Activated B cell treated with CpG ODN at 0.5 μM for 24 hours (primary cell): ENCODE data around the gene SYNJ1. TPM values are rescaled to one million over a fixed set of nuclear protein-coding genes. Genes with fewer than 3 reads are reported as not detected.
A peak's percentile ranks its signal among the peaks of the same experiment; 100 is the strongest.
"Not testable (repeated sequence)": the region's sequence is repeated elsewhere in the genome, so short reads cannot be mapped to it uniquely, and the experiment has no call there.

ENCODE experiments used
- ATAC-seq: fragments of 200-7000 bp; cut with Tn5 transposase; one replicate; pipeline ENCODE4 v1.10.0; 2021; ENCODE audit warnings: low read depth, mild to moderate bottlenecking, moderate library complexity
- CTCF ChIA-PET: fragments of 350-600 bp; sonication (Branson Sonifier 250); formaldehyde crosslinking; loops from one replicate; lab custom pipeline; 2021; ENCODE audit warnings: antibody characterized with exemption; lab: Charles Lee
- POLR2A ChIA-PET: fragments of 350-600 bp; sonication (Branson Sonifier 250); formaldehyde crosslinking; loops from one replicate; lab custom pipeline; 2021; ENCODE audit warnings: antibody characterized with exemption; lab: Charles Lee
- DNase-seq: peaks from one replicate; pipeline ENCODE4 v3.0.0; 2022
- H3K27ac Mint-ChIP-seq: one replicate; pipeline ENCODE4 v1.8.0; 2020; ENCODE audit warnings: mixed read lengths
- H3K27me3 Mint-ChIP-seq: one replicate; pipeline ENCODE4 v1.8.0; 2021; ENCODE audit warnings: mixed read lengths
- H3K36me3 Mint-ChIP-seq: one replicate; pipeline ENCODE4 v1.8.0; 2021; ENCODE audit warnings: low read depth, mixed read lengths
- H3K4me1 Mint-ChIP-seq: one replicate; pipeline ENCODE4 v1.8.0; 2021; ENCODE audit warnings: mixed read lengths
- H3K4me3 Mint-ChIP-seq: one replicate; pipeline ENCODE4 v1.8.0; 2020; ENCODE audit warnings: mild to moderate bottlenecking, mixed read lengths
- H3K9me3 Mint-ChIP-seq: one replicate; pipeline ENCODE4 v1.8.0; 2020; ENCODE audit warnings: mixed read lengths
- CTCF ChIP-seq: fragments of 200-600 bp; IDR thresholded peaks from one replicate; pipeline ENCODE4 v1.8.0; 2022; ENCODE audit warnings: antibody characterized with exemption, mild to moderate bottlenecking
- intact Hi-C: fragments of 100-400 bp; cut with micrococcal nuclease; formaldehyde crosslinking; loops from one replicate; pipeline ENCODE4 v1.15.1; 2024
- total RNA-seq: library from RNA; stranded (reverse); gene quantifications from 2 replicates; pipeline ENCODE4 v1.2.3, GENCODE V29; 2022

The SYNJ1 gene
- total RNA-seq, 1 donor from 2014 or later, result 5.2 TPM

GRCh38 chr21:32612075-32612998 is 115.5 kb downstream of the SYNJ1 start, which contains the start of gene CFAP298:
Gene CFAP298 (minus strand): TSS chr21:32612377. CDS start chr21:32612243, 134 bp downstream.
- POLR2A ChIA-PET, result interaction anchor here (0.6 to 2.3 kb wide), 7 partner anchors 71 to 881 kb away, joined by 3 to 14 read pairs (median 5); partner anchors contain the start of genes PAXBP1, SYNJ1, TMEM50B and URB1
- H3K27ac Mint-ChIP-seq, result peak within 1 kb of the TSS; percentile 96
- peak within 1 kb of the TSS; percentile 97 for H3K4me3 Mint-ChIP-seq
- ATAC-seq (peak; percentile 89), DNase-seq (peak; percentile 83)
- H3K36me3 Mint-ChIP-seq, result peaks cover 29% of the 10 kb centered on the region
- H3K4me1 Mint-ChIP-seq, result peaks cover 12% of the 10 kb centered on the region
- H3K9me3 Mint-ChIP-seq, result no peaks in the 10 kb centered on the region
- CTCF ChIA-PET, result interaction anchor here (0.5 to 2.0 kb wide), 3 partner anchors 12 to 1328 kb away, joined by 3 to 10 read pairs (median 3); partner anchors contain the start of gene PAXBP1
- no peaks in the 10 kb centered on the region for H3K27me3 Mint-ChIP-seq
- TF ChIP-seq CTCF, result no peak
- intact Hi-C loops, result loop anchor here (1.0 to 5.0 kb wide), 11 partner anchors 116 to 1030 kb away; partner anchors contain the start of genes GART, ITSN1, MIS18A and PAXBP1

- CTCF ChIA-PET, result interaction anchor here (2.0 kb wide), 1 partner anchor 11 kb away, joined by 10 read pairs; no protein-coding TSS in a partner anchor
- H3K27me3 Mint-ChIP-seq, result no peaks in the 10 kb centered on the region
- intact Hi-C loops, result loop anchor here (1.0 to 5.0 kb wide), 4 partner anchors 101 to 879 kb away; partner anchors contain the start of gene SCAF4
- H3K9me3 Mint-ChIP-seq, result no peaks in the 10 kb centered on the region
- no peak for TF ChIP-seq CTCF
- H3K36me3 Mint-ChIP-seq, result peaks cover 36% of the 10 kb centered on the region
- POLR2A ChIA-PET, result interaction anchor here (1.6 to 2.3 kb wide), 4 partner anchors 116 to 880 kb away, joined by 4 to 14 read pairs (median 6); partner anchors contain the start of genes PAXBP1, SYNJ1 and URB1
- peak overlapping the region; percentile 96 for H3K27ac Mint-ChIP-seq
- peak overlapping the region; percentile 97 for H3K4me3 Mint-ChIP-seq
- H3K4me1 Mint-ChIP-seq, result peaks cover 12% of the 10 kb centered on the region
- peak; percentile 13 for ATAC-seq
- DNase-seq, result peak; percentile 22
Measured at GRCh38 chr21:32611471-32611997, 116.3 kb downstream of the SYNJ1 start.

DNA sequence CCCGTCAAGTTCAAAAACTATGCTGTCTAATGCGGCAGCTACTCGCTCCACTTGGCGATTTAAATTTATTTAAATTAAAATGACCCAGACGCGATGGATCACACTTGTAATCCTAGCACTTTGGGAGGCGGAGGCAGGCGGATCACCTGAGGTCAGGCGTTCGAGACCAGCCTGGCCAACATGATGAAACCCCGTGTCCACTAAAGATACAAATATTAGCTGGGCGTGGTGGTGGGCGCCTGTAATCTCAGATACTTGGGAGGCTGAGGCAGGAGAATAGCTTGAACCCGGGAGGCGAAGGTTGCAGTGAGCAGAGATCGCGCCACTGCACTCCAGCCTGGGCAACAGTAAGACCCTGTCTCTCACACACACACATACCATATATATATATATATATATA is 116.9 kb downstream of the SYNJ1 start:
- not testable (repeated sequence) for H3K4me3 Mint-ChIP-seq, H3K27me3 Mint-ChIP-seq, H3K9me3 Mint-ChIP-seq, H3K27ac Mint-ChIP-seq, DNase-seq, ATAC-seq
- ChIA-PET POLR2A (interaction anchor here (1.9 to 2.3 kb wide), 2 partner anchors 161 to 218 kb away, joined by 7 to 14 read pairs; partner anchors contain the start of genes PAXBP1 and URB1), CTCF (interaction anchor here (2.0 kb wide), 1 partner anchor 11 kb away, joined by 10 read pairs; no protein-coding TSS in a partner anchor)
- Mint-ChIP-seq H3K4me1 (peaks cover 12% of the 10 kb centered on the region), H3K36me3 (peaks cover 42% of the 10 kb centered on the region)
- intact Hi-C loops, result loop anchor here (1.0 to 5.0 kb wide), 4 partner anchors 101 to 879 kb away; partner anchors contain the start of gene SCAF4

GRCh38 chr21:32608851-32609250 is 119.0 kb downstream of the SYNJ1 start:
- TF ChIP-seq CTCF, result no peak
- intact Hi-C loops, result no loop called here
- H3K4me3 Mint-ChIP-seq, result no peak overlapping the region
- peaks cover 12% of the 10 kb centered on the region for H3K4me1 Mint-ChIP-seq
- no peaks in the 10 kb centered on the region for H3K27me3 Mint-ChIP-seq
- ChIA-PET POLR2A (interaction anchor here (0.8 kb wide), 1 partner anchor 216 kb away, joined by 16 read pairs; the partner anchor contains the start of gene URB1), CTCF (no interaction called here)
- no peak for DNase-seq
- no peaks in the 10 kb centered on the region for H3K9me3 Mint-ChIP-seq
- ATAC-seq, result no peak
- H3K36me3 Mint-ChIP-seq, result peaks cover 62% of the 10 kb centered on the region
- H3K27ac Mint-ChIP-seq, result no peak overlapping the region

- TF ChIP-seq CTCF, result no peak
- intact Hi-C loops, result no loop called here
- no peak for DNase-seq
- Mint-ChIP-seq H3K27ac (no peak overlapping the region), H3K4me1 (no peaks in the 10 kb centered on the region), H3K27me3 (no peaks in the 10 kb centered on the region), H3K9me3 (no peaks in the 10 kb centered on the region), H3K4me3 (no peak overlapping the region), H3K36me3 (peaks cover 77% of the 10 kb centered on the region)
- ChIA-PET POLR2A (no interaction called here), CTCF (interaction anchor here (0.6 kb wide), 1 partner anchor 892 kb away, joined by 3 read pairs; no protein-coding TSS in a partner anchor)
- no peak for ATAC-seq
Measured at GRCh38 chr21:32605469-32605868, 122.3 kb downstream of the SYNJ1 start.
